ENCODE results near the gene IGF2BP2.

- no peak for TF ChIP-seq POLR2AphosphoS5 (IDR thresholded peaks at IDR 0.05; ENCODE audit: low read depth, low read length)
- TF ChIP-seq TAF1 (IDR thresholded peaks at IDR 0.05; ENCODE audit: borderline replicate concordance, low read depth, low read length): no peak
Measured at GRCh38 chr3:185656321-185656840, 168.5 kb downstream of the IGF2BP2 start.

Measured in GM12892 (cell line).